Measurements from ENCODE around the gene NLRC4.

GRCh38 chr2:32258242-32258641 is 6.4 kb downstream of the NLRC4 start:
- TF ChIP-seq CTCF (IDR thresholded peaks at IDR 0.05) = no peak
- TF ChIP-seq EZH2 (IDR thresholded peaks at IDR 0.05) = no peak
- no peak for TF ChIP-seq EZH2phosphoT487 (IDR thresholded peaks at IDR 0.05)
